SK-N-MC (cell line): ENCODE results near the gene KCNAB2.

ENCODE experiments used
- EZH2 ChIP-seq: fragments of 200-600 bp; sonication (generic); IDR thresholded peaks from one replicate; pipeline ENCODE4 v1.6.1; 2017; ENCODE audit warnings: antibody characterized with exemption
- POLR2AphosphoS5 ChIP-seq: IDR thresholded peaks from 2 replicates; pipeline ENCODE4 v1.6.1; 2012; ENCODE audit warnings: mild to moderate bottlenecking, low read depth, low read length, borderline replicate concordance

GRCh38 chr1:6108937-6109614, 63.4 kb downstream of the KCNAB2 start:
- no peak for TF ChIP-seq POLR2AphosphoS5
- no peak for TF ChIP-seq EZH2
